PFSK-1 (cell line): ENCODE results near the gene HDAC11.

Source experiments
- POLR2AphosphoS5 ChIP-seq: IDR thresholded peaks from 2 replicates; pipeline ENCODE4 v1.6.1; 2012; ENCODE audit warnings: low read depth, mild to moderate bottlenecking, control low read depth, low read length, moderate library complexity
- TAF1 ChIP-seq: IDR thresholded peaks from 2 replicates; pipeline ENCODE4 v1.6.1; 2012; ENCODE audit warnings: low read length, control low read depth, borderline replicate concordance; ENCODE audit not compliant: insufficient read depth
- TF ChIP-seq, protein P1 (sequence below), 2 experiments: IDR thresholded peaks; 2 replicates each; pipeline versions ENCODE4 v1.6.1 to v1.8.0; 2011 to 2012; ENCODE audit warnings: low read depth in 2 of 2, low read length in 2 of 2, control low read depth in 1 of 2, inconsistent platforms in 1 of 2, mild to moderate bottlenecking in 1 of 2, moderate library complexity in 1 of 2; ENCODE audit not compliant: insufficient read depth in 1 of 2

DNA sequence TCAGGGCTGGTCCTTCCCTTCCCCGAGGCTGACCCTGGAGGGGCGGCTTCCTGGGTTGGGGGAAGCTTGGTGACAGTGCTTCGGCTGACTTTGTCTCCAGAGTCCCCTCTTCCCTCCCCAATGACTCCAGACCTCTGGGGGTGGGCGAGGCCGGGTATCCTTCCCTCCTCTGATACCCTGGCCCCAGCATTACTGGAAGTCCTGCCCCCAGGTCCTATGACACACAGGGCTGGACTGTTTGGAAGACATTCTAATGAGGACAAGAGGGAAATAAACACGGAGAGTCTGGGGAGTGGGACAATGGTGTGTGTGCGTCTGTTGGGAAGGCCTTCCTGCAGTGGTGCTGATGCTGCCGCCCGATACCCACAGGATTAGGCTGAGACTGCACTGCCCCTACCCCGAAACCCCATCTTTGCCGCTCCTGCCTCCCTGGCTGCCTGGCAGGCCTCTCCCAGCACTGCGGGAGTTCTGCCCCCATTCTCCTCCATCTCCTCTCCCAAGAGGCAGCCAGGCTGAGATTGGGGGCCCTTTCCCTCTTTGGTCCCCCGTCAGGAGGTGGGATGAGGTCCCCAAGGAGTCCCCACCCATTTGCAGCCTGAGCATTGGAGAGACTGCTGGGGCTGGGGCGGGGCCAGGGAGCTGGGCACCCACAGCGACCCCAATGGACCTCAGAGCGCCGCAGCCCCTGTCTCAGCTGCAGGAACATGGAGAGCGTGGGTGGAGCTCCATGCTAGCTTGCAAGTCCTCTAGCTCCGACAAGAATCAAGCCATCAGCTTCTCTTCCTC, 39.1 kb downstream of the HDAC11 start:
- TF ChIP-seq, protein P1, sequence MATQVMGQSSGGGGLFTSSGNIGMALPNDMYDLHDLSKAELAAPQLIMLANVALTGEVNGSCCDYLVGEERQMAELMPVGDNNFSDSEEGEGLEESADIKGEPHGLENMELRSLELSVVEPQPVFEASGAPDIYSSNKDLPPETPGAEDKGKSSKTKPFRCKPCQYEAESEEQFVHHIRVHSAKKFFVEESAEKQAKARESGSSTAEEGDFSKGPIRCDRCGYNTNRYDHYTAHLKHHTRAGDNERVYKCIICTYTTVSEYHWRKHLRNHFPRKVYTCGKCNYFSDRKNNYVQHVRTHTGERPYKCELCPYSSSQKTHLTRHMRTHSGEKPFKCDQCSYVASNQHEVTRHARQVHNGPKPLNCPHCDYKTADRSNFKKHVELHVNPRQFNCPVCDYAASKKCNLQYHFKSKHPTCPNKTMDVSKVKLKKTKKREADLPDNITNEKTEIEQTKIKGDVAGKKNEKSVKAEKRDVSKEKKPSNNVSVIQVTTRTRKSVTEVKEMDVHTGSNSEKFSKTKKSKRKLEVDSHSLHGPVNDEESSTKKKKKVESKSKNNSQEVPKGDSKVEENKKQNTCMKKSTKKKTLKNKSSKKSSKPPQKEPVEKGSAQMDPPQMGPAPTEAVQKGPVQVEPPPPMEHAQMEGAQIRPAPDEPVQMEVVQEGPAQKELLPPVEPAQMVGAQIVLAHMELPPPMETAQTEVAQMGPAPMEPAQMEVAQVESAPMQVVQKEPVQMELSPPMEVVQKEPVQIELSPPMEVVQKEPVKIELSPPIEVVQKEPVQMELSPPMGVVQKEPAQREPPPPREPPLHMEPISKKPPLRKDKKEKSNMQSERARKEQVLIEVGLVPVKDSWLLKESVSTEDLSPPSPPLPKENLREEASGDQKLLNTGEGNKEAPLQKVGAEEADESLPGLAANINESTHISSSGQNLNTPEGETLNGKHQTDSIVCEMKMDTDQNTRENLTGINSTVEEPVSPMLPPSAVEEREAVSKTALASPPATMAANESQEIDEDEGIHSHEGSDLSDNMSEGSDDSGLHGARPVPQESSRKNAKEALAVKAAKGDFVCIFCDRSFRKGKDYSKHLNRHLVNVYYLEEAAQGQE (IDR thresholded peaks at IDR 0.05; ENCODE audit: insufficient read depth in 1 of 2, low read depth in 2 of 2, low read length in 2 of 2) = no peak
- TF ChIP-seq POLR2AphosphoS5 = no peak
- no peak for TF ChIP-seq TAF1
